Liver (tissue), 9 donors: ENCODE results near the gene TTC5. TPM values are rescaled to one million over a fixed set of nuclear protein-coding genes. Genes with fewer than 3 reads are reported as not detected.

ENCODE experiments used
- DNase-seq: peaks from one replicate; pipeline ENCODE4 v3.0.0-alpha.2; 2017; ENCODE audit warnings: low spot score
- H3K27ac ChIP-seq, 2 donors: one replicate each; pipeline ENCODE4 v1.7.0; 2013; ENCODE audit warnings: inconsistent platforms in 2 of 2, low read length in 2 of 2, control low read depth in 1 of 2, low read depth in 1 of 2, mild to moderate bottlenecking in 1 of 2
- H3K27me3 ChIP-seq, 4 donors: one replicate each; pipeline versions ENCODE4 v1.6.1 to v1.7.0; 2013; ENCODE audit warnings: low read length in 3 of 4, inconsistent platforms in 1 of 4, mild to moderate bottlenecking in 1 of 4, moderate library complexity in 1 of 4; ENCODE audit not compliant: control insufficient read depth in 4 of 4, insufficient read depth in 4 of 4
- H3K36me3 ChIP-seq, 4 donors: one replicate each; pipeline versions ENCODE4 v1.6.1 to v1.7.0; 2013; ENCODE audit warnings: low read length in 3 of 4, mild to moderate bottlenecking in 3 of 4, low read depth in 1 of 4, moderate library complexity in 1 of 4; ENCODE audit not compliant: control insufficient read depth in 4 of 4, insufficient read depth in 3 of 4
- H3K4me1 ChIP-seq, 4 donors: one replicate each; pipeline versions ENCODE4 v1.6.1 to v1.7.0; 2013; ENCODE audit warnings: low read length in 3 of 4, mild to moderate bottlenecking in 3 of 4, moderate library complexity in 1 of 4; ENCODE audit not compliant: control insufficient read depth in 4 of 4, insufficient read depth in 4 of 4
- H3K4me3 ChIP-seq, 3 donors: one replicate each; pipeline versions ENCODE4 v1.6.1 to v1.7.0; 2013; ENCODE audit warnings: low read length in 3 of 3, control low read depth in 1 of 3, low read depth in 1 of 3, mild to moderate bottlenecking in 1 of 3
- H3K9ac ChIP-seq, 2 donors: one replicate each; pipeline ENCODE4 v1.7.0; 2013; ENCODE audit warnings: low read length in 2 of 2, mild to moderate bottlenecking in 2 of 2, moderate library complexity in 2 of 2, control low read depth in 1 of 2, low read depth in 1 of 2
- H3K9me3 ChIP-seq, 4 donors: one replicate each; pipeline versions ENCODE4 v1.6.1 to v1.7.0; 2013; ENCODE audit warnings: low read length in 3 of 4; ENCODE audit not compliant: control insufficient read depth in 4 of 4
- ATF3 ChIP-seq: IDR thresholded peaks from 2 replicates; pipeline ENCODE4 v1.6.1; 2016; ENCODE audit warnings: antibody characterized with exemption
- EGR1 ChIP-seq, 2 donors: IDR thresholded peaks; 2 replicates each; pipeline ENCODE4 v1.6.1; 2016 to 2018; ENCODE audit warnings: antibody characterized with exemption in 2 of 2, low read depth in 2 of 2
- FOXA1 ChIP-seq: IDR thresholded peaks from 2 replicates; pipeline ENCODE4 v1.6.1; 2016; ENCODE audit warnings: antibody characterized with exemption
- FOXA2 ChIP-seq: IDR thresholded peaks from 2 replicates; pipeline ENCODE4 v1.6.1; 2016; ENCODE audit warnings: antibody characterized with exemption
- GABPA ChIP-seq, 2 donors: IDR thresholded peaks in 1 of 2; conservative IDR thresholded peaks in 1 of 2; 2 replicates each; pipeline ENCODE4 v1.6.1; 2016; ENCODE audit warnings: antibody characterized with exemption in 2 of 2, mild to moderate bottlenecking in 1 of 2, moderate library complexity in 1 of 2
- HNF4A ChIP-seq, 2 donors: conservative IDR thresholded peaks; 2 replicates each; pipeline ENCODE4 v1.6.1; 2016; ENCODE audit warnings: antibody characterized with exemption in 2 of 2, mild to moderate bottlenecking in 2 of 2
- HNF4G ChIP-seq: IDR thresholded peaks from 2 replicates; pipeline ENCODE4 v1.6.1; 2016; ENCODE audit warnings: antibody characterized with exemption
- JUND ChIP-seq, 2 donors: IDR thresholded peaks; 2 replicates each; pipeline ENCODE4 v1.6.1; 2016; ENCODE audit warnings: antibody characterized with exemption in 2 of 2
- MAX ChIP-seq: IDR thresholded peaks from 2 replicates; pipeline ENCODE4 v1.6.1; 2016; ENCODE audit warnings: antibody characterized with exemption
- NR2F2 ChIP-seq: IDR thresholded peaks from 2 replicates; pipeline ENCODE4 v1.6.1; 2016; ENCODE audit warnings: antibody characterized with exemption
- RAD21 ChIP-seq, 2 donors: IDR thresholded peaks; 2 replicates each; pipeline ENCODE4 v1.6.1; 2016; ENCODE audit warnings: antibody characterized with exemption in 2 of 2, mild to moderate bottlenecking in 2 of 2
- REST ChIP-seq: IDR thresholded peaks from 2 replicates; pipeline ENCODE4 v1.6.1; 2016; ENCODE audit warnings: antibody characterized with exemption, mild to moderate bottlenecking
- RXRA ChIP-seq, 2 donors: IDR thresholded peaks; 2 replicates each; pipeline ENCODE4 v1.6.1; 2017 to 2018; ENCODE audit warnings: antibody characterized with exemption in 2 of 2, mild to moderate bottlenecking in 1 of 2
- SP1 ChIP-seq: IDR thresholded peaks from 2 replicates; pipeline ENCODE4 v1.6.1; 2018; ENCODE audit warnings: antibody characterized with exemption, mild to moderate bottlenecking
- TAF1 ChIP-seq: conservative IDR thresholded peaks from 2 replicates; pipeline ENCODE4 v1.6.1; 2016; ENCODE audit warnings: antibody characterized with exemption, mild to moderate bottlenecking
- YY1 ChIP-seq: IDR thresholded peaks from 2 replicates; pipeline ENCODE4 v1.6.1; 2016; ENCODE audit warnings: antibody characterized with exemption, mild to moderate bottlenecking
- ZBTB33 ChIP-seq: IDR thresholded peaks from 2 replicates; pipeline ENCODE4 v1.6.1; 2016; ENCODE audit warnings: antibody characterized with exemption
- WGBS: extraction: QIAGEN DNeasy Blood & Tissue Kit; methylation state at CpG from one replicate; pipeline ENCODE4 v1.1.7; 2013; 5-methylcytosine and 5-hydroxymethylcytosine counted together
- polyA plus RNA-seq, 2 donors: library from polyadenylated mRNA; stranded (reverse) in 1 of 2; unstranded in 1 of 2; fragments of 200-250 nt in 1 of 2; fragments of >200 nt in 1 of 2; fragmentation: Nextera tagmentation in 1 of 2; extraction: Ambion mirVana in 1 of 2; gene quantifications; one replicate each; pipeline versions ENCODE4 v1.2.1 to v1.2.3, GENCODE V29; 2013 to 2015
- total RNA-seq, 2 donors: library from RNA; depleted of rRNA; stranded (reverse); fragments of >200 nt; gene quantifications; one replicate each; pipeline ENCODE4 v1.2.3, GENCODE V29; 2014
- TF ChIP-seq, protein P1 (sequence below): fragments of 150-350 bp; IDR thresholded peaks from 2 replicates; pipeline ENCODE4 v1.5.1; 2017; ENCODE audit warnings: improper control_type of control experiment, low read depth, low read length; ENCODE audit not compliant: missing input control
- donor health status: healthy.
- donor health status: healthy.
- donor health status: healthy.
- donor health status: healthy.
- donor health status: healthy.

TTC5 gene
- total and polyA plus RNA-seq, 4 donors: 2.5 to 8.3 (median 4.2) TPM

DNA sequence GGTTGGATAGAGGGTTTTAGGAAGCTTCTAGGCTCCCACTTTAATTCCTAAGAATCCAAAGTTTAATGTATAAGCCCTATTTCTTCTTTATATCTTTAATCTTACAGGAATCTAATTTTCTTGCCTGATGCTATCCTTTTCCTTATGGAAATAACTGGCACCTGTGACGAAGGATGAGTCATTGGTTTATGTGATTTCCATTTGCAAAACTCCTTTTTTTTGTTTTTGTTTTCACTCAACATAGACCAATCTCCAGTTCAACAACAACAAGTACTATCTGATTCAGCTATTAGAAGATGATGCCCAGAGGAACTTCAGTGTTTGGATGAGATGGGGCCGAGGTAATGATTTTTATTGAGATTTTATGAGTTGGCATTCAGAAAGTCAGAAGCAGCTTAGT lies 44.5 kb upstream of the TTC5 start (continued):
- TF ChIP-seq RXRA (IDR thresholded peaks at IDR 0.05) (no peak), JUND (IDR thresholded peaks at IDR 0.05) (no peak)

- Histone ChIP-seq H3K4me3 (no peak overlapping the region), H3K9ac (no peak overlapping the region), H3K4me1 (peaks cover 0 to 8% (median 7%) of the 10 kb centered on the region in 4 donors), H3K27me3 (no peaks in the 10 kb centered on the region), H3K36me3 (peaks cover 7 to 38% (median 23%) of the 10 kb centered on the region in 4 donors), H3K27ac (no peak overlapping the region), H3K9me3 (no peaks in the 10 kb centered on the region)
- 95% methylated on average over 3 of the region's 3 CpGs for WGBS
- no peak for DNase-seq
- TF ChIP-seq ZBTB33 (no peak), NR2F2 (no peak), HNF4G (no peak), SP1 (no peak), FOXA1 (no peak), GABPA (IDR thresholded peaks at IDR 0.05 in 1 of 2, conservative IDR thresholded peaks at IDR 0.05 in 1 of 2) (no peak), RXRA (IDR thresholded peaks at IDR 0.05) (no peak), ATF3 (no peak), RAD21 (IDR thresholded peaks at IDR 0.05) (no peak), TAF1 (no peak), JUND (IDR thresholded peaks at IDR 0.05) (no peak), EGR1 (IDR thresholded peaks at IDR 0.05; ENCODE audit: low read depth in 2 of 2) (no peak), YY1 (no peak), HNF4A (conservative IDR thresholded peaks at IDR 0.05) (no peak), FOXA2 (no peak), MAX (no peak), REST (no peak)
- TF ChIP-seq, protein P1, sequence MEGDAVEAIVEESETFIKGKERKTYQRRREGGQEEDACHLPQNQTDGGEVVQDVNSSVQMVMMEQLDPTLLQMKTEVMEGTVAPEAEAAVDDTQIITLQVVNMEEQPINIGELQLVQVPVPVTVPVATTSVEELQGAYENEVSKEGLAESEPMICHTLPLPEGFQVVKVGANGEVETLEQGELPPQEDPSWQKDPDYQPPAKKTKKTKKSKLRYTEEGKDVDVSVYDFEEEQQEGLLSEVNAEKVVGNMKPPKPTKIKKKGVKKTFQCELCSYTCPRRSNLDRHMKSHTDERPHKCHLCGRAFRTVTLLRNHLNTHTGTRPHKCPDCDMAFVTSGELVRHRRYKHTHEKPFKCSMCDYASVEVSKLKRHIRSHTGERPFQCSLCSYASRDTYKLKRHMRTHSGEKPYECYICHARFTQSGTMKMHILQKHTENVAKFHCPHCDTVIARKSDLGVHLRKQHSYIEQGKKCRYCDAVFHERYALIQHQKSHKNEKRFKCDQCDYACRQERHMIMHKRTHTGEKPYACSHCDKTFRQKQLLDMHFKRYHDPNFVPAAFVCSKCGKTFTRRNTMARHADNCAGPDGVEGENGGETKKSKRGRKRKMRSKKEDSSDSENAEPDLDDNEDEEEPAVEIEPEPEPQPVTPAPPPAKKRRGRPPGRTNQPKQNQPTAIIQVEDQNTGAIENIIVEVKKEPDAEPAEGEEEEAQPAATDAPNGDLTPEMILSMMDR: no peak
Observed at GRCh38 chr14:20347747-20348146, 42.0 kb upstream of the TTC5 start.
